Activated CD8-positive, alpha-beta memory T cell treated with anti-CD3 and anti-CD28 coated beads for 1 hour (primary cell): ENCODE data around the gene OR4N5.
"Not testable (repeated sequence)": the region's sequence is repeated elsewhere in the genome, so short reads cannot be mapped to it uniquely, and the experiment has no call there.

Experiments used
- DNase-seq, 2 donors: peaks; one replicate each; pipeline ENCODE4 v3.0.0-alpha.2; 2020; ENCODE audit warnings: low read depth in 1 of 2; ENCODE audit errors: extremely low read depth in 1 of 2

The OR4N5 gene, protein sequence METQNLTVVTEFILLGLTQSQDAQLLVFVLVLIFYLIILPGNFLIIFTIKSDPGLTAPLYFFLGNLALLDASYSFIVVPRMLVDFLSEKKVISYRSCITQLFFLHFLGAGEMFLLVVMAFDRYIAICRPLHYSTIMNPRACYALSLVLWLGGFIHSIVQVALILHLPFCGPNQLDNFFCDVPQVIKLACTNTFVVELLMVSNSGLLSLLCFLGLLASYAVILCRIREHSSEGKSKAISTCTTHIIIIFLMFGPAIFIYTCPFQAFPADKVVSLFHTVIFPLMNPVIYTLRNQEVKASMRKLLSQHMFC

DNA sequence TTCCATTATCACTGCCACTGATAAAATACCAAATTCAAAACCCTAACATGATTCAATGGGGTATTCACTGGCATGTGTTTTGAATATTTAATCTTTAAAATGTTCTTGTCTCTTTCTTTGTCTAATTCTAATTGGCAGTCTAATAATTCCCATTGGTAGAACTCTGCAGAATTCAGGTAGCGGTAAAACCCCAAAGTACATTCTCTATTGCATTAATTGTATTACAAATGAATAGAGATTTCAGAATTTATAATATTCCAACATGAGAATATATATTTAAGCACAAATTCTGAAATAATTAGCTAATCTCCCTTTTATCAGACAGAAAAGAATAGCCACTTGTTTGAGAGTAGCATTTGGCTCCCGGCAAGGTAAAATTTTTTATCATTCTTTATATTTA, at the start of gene OR4N5:
TSS of gene OR4N5 (plus strand) at position 301 of the 400 bp plus-strand sequence. CDS start 4,916 bp downstream, outside the sequence.
- no peak for DNase-seq

DNA sequence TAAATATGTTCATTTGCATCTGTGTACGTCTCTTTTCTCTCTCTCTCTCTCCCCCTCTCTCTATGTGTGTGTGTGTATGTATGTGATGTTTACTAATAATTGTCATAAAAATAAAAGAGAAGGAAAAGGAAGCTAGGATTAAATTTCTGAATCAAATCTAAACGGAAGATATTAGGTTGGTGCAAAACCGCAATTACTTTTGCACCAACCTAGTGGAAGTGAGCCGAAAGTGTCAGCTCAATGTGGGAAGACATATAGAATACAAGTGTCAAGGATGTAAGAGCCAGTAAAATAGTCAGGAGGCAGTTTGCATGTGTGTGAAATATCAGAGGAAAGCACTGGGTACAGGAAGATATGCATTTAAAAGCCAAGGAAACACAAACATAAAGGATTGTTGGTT, 46.6 kb upstream of the OR4N5 start:
- no peak for DNase-seq

DNA sequence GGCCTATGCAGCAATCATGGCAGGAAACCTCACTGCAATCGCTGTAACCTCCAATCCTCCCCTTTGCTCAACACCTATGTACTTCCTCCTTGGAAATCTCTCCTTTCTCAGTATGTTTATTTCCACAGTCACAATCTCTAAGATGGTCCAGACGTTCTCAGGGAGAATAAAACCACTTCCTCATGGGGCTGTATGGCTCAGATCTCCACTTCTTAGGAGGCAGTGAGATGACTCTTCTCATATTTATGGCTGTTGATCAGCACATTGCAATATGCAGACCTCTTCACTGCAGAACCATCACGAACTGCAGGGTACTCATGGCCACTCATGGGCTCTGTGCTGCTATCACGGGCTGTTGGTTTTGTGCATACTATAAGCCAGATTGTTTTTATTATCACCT, 45.2 kb upstream of the OR4N5 start:
- DNase-seq, result no peak

DNA sequence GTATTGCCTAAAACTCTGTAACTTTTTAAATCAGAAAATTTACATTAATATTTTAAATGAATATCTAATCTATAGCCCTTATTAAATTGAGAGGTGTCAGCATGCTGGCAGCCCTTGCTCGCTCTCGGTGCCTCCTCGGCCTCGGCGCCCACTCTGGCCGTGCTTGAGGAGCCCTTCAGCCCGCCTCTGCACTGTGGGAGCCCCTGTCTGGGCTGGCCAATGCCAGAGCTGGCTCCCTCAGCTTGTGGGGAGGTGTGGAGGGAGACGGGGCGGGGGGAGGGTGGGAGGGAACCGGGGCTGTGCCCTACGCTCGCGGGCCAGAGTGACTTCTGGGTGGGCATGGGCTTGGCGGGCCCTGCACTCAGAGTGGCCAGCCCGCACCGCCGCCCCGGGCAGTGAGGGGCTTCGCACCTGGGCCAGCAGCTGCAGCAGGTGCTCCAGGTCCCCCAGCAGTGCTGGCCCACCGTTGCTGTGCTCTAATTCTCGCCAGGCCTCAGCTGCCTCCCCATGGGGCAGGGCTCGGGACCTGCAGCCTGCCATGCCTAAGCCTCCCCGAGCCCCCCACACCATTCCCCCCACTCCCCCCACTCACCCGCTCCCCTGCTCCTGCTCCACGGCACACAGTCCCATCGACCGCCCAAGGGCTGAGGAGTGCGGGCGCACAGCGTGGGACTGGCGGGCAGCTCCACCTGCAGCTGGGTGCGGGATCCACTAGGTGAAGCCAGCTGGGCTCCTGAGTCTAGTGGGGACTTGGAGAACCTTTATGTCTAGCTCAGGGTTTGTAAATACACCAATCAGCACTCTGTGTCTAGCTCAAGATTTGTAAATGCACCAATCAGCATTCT, 39.5 kb upstream of the OR4N5 start:
- not testable (repeated sequence) for DNase-seq

DNA sequence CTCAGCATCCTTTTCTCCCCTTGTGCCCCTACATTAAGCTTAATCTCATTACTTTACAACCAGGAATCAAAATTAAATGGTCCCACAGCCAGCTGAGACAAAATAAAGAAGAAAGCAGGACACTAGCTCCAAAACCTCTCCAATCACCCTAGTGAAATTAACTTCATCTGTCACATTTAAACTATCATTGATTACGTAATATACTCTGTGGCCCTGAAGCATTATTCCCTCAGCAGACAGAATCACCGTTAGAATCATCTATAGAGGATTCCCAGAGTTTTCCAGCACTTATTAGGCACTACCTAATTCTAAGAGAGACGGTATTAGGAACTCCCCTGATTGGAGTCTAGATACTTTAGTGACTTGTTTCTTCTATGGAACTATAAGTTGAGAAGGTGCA, 28.2 kb upstream of the OR4N5 start, which contains the start of gene OR4K17:
TSS of gene OR4K17 (plus strand) at position 302 of the 400 bp plus-strand sequence. CDS start 6,761 bp downstream, outside the sequence.
- no peak for DNase-seq

DNA sequence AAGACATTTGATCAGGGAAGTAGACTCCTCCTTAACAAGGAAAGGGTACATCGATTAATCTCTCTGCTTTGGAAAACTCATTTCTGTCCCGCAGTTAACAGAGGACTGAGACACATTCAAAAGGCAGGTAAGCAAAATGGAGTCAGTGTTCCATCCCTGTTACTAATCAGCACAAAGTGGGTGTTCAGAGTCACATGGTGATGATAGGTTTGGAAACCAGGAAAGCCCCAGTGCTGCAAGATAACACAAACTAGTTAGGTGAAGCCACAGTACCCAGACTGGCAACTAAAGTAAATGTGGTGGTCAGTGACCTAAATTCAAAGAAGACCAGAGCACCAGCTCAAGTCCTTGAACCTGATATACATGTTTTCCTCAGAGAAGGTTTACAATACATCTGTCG, 26.3 kb upstream of the OR4N5 start:
- no peak for DNase-seq

DNA sequence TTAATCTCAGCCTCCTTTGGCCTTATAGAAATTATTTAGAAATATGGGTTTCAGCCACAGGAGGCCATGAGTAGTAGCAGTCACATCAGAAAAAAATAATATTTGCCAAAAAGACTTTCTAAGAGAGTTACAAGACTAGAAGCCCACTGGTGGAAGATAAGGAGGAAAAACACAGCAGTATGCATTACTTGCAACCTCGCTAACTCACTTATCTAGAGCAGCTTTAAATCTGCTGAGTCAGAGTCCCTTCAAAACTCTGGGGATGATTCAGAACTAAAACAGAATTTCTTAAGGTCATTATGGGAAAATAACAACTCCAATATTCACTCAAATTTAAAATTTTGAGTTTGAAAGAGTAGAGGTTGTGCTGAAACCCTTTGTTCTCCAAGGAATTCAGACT, 21.9 kb upstream of the OR4N5 start:
- DNase-seq, result no peak

DNA sequence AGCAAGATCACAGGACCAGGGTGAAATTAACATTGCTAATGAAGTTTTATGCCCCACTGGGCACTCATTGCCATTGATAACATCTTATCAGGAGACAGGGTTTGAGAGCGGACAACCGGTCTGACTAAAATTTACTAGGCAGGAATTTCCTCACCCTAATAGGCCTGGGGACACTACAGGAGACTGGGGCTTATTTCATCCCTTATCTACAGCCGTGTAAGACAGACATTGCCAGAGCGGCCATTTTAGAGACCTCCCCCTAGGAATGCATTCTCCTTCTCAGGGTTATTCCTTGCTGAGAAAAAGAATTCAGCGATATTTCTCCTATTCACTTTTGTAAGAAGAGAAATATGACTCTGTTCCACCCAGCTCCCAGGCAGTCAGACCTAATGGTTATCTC, 19.8 kb upstream of the OR4N5 start:
- no peak for DNase-seq

DNA sequence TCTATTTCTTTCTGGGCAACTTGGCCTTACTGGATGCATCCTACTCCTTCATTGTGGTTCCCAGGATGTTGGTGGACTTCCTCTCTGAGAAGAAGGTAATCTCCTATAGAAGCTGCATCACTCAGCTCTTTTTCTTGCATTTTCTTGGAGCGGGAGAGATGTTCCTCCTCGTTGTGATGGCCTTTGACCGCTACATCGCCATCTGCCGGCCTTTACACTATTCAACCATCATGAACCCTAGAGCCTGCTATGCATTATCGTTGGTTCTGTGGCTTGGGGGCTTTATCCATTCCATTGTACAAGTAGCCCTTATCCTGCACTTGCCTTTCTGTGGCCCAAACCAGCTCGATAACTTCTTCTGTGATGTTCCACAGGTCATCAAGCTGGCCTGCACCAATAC, 5.3 kb downstream of the OR4N5 start:
- DNase-seq, result no peak

DNA sequence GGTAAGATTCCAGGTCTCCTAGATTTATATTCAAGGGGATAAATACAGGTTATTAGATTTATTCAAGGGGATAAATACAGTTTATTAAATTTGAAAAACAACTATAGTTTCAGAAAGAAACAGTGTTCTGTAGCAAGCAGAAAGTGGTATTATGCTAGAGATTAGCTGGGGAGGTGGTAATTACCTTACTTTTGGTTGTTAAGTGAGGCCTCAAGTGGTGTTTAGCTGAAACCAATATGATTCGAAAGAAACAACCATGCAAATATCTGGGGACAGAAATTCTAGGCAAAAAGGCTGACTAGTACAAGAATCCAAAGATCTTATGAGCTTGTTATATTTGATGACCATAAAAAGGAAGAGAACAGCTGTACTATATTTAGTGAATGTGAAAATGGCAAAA, 6.2 kb downstream of the OR4N5 start:
- no peak for DNase-seq

DNA sequence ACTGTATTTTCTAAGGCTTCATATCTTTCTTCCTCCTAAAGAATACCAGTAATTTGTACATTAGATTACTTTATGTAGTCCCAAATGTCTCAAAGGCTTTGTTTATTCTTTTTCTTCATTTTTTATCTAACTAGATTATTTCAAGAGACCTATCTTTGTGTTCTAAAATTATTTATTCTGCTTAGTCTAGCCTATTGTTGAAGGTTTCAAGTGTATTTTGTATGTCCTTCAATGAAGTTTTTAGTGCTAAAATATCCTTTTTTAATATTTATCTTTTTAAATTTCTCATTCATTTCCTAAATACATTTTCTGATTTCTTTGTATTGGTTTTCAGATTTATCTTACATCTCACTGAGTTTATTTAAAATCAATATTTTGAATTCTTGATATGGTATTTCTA, 25.8 kb downstream of the OR4N5 start:
- DNase-seq, result no peak

DNA sequence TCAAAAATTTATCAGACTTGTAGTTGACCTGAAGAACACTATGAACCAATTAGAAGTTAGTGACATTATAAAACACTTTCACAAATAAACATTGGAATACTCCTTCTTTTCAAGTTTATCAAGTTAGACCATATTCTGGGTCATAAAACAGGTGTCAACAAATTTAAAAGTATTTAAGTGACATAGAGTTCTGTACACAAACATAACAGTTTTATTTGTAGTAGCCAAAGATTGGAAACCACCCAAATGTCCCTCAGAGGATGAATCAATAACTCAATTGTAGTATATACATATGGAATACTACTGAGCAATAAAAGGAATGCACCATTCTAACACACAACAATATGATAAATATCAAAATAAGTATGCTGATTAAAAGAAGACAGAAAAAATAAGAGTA, 28.5 kb downstream of the OR4N5 start:
- no peak for DNase-seq

DNA sequence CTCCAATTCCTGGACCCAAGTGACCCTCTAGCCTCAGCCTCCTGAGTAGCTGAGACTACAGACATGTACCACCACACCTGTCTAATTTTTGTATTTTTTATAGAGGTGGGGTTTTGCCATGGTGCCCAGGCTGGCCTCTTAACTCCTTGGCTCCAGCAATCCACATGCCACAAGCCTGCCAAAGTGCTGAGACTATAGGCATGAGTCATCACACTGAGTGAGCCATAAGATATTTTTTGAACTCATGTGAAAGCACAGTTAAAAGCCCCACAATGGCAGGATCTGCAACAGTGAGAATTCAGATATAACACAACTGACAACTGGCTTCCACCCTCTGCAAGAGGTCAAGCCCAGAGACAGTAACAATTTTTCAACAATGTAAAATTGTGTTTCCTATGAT, 31.2 kb downstream of the OR4N5 start:
- DNase-seq, result not testable (repeated sequence)

DNA sequence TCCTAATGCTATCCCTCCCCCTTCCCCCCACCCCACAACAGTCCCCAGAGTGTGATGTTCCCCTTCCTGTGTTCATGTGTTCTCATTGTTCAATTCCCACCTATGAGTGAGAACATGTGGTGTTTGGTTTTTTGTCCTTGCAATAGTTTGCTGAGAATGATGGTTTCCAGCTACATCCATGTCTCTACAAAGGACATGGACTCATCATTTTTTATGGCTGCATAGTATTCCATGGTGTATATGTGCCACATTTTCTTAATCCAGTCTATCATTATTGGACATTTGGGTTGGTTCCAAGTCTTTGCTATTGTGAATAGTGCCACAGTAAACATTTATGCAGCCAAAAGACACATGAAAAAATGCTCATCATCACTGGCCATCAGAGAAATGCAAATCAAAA, 35.6 kb downstream of the OR4N5 start:
- not testable (repeated sequence) for DNase-seq

DNA sequence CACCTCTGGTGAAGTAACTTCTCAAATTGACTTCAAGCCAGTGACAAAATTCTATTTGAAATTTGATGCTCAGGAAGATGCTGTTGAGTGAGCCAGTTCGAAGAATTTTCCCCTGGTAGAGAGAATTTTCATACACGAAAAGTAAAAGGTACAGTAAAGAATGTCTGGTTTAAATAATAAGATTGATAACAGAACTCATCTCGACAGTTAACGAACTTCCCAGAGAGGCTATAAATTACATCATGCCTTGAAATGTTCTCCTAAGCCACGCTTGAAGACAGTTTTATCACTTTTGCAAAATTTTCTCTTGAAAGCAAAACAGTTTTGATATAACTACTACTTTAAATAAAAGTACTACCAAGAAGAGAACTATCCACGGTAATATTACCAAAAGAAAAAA, 37.7 kb downstream of the OR4N5 start:
- no peak for DNase-seq

DNA sequence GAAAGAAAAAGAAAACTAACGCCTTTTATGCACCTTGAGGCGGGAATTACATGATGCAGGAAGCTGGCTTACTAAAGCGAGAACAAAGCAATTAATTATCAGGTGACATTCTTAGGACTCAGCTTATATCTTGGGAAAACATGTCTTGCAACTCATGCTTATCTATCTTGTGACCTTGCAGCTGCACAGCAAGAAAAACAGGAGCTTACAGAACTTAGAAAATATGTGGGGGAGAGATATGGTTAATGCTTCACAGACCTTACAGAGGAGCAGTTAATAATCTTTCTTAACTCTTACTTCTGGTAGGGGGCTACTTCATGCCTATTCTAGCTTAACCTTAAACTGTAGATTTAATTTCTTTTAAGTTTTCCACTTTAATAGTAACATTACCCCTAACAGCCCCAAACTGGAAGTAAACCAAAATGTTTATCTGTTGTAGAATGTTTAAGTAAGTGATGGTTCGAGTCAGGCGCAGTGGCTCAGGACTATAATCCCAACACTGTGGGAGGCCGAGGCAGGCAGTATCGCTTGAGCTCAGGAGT, 38.9 kb downstream of the OR4N5 start:
- DNase-seq, result no peak

DNA sequence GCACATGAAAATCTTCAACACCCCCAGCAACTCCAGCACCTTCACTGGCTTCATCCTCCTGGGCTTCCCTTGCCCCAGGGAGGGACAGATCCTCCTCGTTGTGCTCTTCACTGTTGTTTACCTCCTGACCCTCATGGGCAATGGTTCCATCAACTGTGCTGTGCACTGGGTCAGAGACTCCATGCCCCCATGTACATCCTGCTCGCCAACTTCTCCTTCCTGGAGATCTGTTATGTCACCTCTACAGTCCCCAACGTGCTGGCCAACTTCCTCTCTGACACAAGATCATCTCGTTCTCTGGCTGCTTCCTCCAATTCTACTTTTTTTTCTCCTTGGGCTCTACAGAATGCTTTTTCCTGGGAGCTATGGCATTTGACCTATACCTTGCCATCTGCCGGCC, 40.6 kb downstream of the OR4N5 start:
- DNase-seq, result no peak

DNA sequence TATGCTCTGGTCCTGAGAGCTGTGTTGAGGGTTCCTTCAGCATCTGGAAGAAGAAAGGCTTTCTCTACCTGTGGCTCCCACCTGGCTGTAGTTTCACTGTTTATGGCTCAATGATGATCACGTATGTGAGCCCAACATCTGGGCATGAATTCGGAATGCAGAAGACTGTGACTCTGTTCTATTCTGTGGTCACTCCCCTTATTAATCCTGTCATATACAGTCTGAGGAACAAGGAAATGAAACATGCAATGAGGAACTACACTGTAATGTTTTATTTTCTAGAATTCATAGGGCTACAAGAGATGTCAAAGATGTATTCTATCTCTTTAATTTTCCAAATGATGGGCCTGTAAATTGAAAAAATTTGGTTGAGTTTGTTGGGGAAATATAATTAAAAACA, 41.3 kb downstream of the OR4N5 start:
- no peak for DNase-seq

DNA sequence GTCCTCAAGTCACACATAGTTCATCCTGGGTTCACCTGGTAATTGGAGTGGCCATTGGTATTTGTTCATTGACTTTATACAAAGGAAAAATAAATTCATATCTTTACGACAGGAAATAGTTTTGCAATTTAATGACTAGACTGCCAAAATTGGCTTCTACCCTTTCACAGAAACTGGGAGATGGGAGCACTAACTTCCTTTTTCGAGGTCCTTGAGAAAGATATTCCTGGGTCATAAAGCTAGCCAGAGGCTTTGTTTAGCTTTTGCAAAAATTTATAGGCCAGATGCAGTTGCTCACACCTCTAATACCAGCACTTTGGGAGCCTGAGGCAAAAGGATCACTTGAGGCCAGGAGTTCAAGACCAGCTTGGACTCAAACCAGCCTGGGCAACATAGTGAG, 41.9 kb downstream of the OR4N5 start:
- no peak for DNase-seq

DNA sequence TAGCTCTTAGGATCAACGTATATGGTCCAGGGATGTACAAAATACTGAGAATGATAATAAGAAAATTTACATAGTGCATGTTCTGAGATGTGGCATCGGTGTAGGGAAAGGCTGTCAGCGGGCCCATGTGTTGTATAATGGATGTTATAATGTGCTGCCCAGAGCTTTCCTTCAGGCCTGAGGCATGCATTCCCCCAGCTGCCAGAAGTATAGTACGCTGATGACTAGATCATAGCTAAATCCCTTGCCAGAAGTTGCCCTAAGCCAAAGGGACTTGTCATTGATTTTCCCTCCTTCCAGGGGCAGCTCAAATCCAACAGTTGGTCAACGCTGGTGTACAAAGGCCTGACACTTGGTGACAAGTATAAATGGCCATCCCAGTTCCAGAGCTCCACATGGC, 45.6 kb downstream of the OR4N5 start:
- DNase-seq, result no peak

DNA sequence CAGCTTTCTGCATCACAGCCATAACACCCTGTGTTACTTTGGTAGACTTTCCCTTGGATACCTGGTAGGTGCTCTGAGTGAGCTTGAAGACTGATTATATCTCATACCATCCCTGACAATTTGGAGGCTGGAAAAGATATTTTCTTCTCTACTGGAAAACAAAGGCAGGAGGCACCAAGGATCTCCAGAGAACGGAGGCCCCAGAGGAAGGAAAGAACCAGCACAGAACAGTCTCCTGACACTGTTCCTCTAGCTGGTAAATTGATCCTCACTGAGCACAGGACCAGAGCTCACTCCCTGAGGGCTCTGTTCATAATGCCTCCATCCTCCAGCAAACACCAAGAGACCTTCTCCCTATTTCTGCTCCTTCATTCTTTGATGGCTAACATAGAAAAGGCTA, 52.0 kb downstream of the OR4N5 start, which contains the start of gene OR11G2:
TSS of gene OR11G2 (plus strand) at position 301 of the 400 bp plus-strand sequence. CDS start 6,542 bp downstream, outside the sequence.
- no peak for DNase-seq

DNA sequence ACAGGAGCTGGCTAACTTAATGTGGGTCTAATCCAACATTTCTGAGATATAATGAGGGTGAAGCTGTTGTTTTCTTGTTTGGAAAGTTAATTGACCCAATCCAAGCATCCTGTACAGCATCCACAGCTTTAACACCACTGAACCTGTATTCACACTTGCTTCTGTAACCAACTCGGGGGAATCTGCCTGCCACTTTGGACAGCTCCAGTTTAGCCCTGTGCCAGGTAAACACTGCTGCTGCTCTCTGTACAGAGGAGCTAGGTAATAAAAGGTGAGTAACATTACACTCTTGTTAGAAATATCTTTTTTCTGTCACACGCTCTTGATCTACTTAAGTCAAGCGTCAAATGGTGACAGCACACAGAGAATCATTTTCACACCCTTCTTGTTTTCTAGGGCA, 52.8 kb downstream of the OR4N5 start:
- no peak for DNase-seq
